ENCODE measurements around the gene HOXC5.
"Not testable (repeated sequence)": the region's sequence is repeated elsewhere in the genome, so short reads cannot be mapped to it uniquely, and the experiment has no call there.

The HOXC5 gene

GRCh38 chr12:54066408-54066807 is 33.6 kb downstream of the HOXC5 start:
- DNase-seq (ENCODE audit: low read depth), result no peak

GRCh38 chr12:54068418-54069070 is 35.7 kb downstream of the HOXC5 start:
- DNase-seq (ENCODE audit: low read depth), result no peak

GRCh38 chr12:54071942-54072341 is 39.1 kb downstream of the HOXC5 start:
- no peak for DNase-seq (ENCODE audit: low read depth)

GRCh38 chr12:54074308-54074707 is 41.5 kb downstream of the HOXC5 start:
- no peak for DNase-seq (ENCODE audit: low read depth)

- no peak for DNase-seq (ENCODE audit: low read depth)
Measured at GRCh38 chr12:54075409-54075808, 42.6 kb downstream of the HOXC5 start.

GRCh38 chr12:54075974-54076373 is 43.1 kb downstream of the HOXC5 start:
- DNase-seq (ENCODE audit: low read depth), result no peak

GRCh38 chr12:54077843-54078242 is 45.0 kb downstream of the HOXC5 start:
- DNase-seq (ENCODE audit: low read depth), result not testable (repeated sequence)

GRCh38 chr12:54079115-54079514 is 46.3 kb downstream of the HOXC5 start:
- DNase-seq (ENCODE audit: low read depth), result not testable (repeated sequence)

GRCh38 chr12:54080008-54080924 is 47.4 kb downstream of the HOXC5 start:
- not testable (repeated sequence) for DNase-seq (ENCODE audit: low read depth)

GRCh38 chr12:54081053-54081514 is 48.2 kb downstream of the HOXC5 start:
- DNase-seq (ENCODE audit: low read depth), result not testable (repeated sequence)

GRCh38 chr12:54081581-54082396 is 48.9 kb downstream of the HOXC5 start:
- DNase-seq (ENCODE audit: low read depth), result not testable (repeated sequence)

- no peak for DNase-seq (ENCODE audit: low read depth)
Measured at GRCh38 chr12:54082397-54082892, 49.6 kb downstream of the HOXC5 start.

Measured in HS-27A (cell line).